Suprapubic skin (tissue), 4 donors: ENCODE results near the gene NPTXR. TPM values are rescaled to one million over a fixed set of nuclear protein-coding genes. Genes with fewer than 3 reads are reported as not detected.

ENCODE experiments used
- DNase-seq, 2 donors: peaks; one replicate each; pipeline ENCODE4 v3.0.0-alpha.2; 2019; ENCODE audit warnings: low spot score in 2 of 2
- H3K27ac ChIP-seq: fragments of 200-600 bp; sonication (generic); one replicate; pipeline ENCODE4 v1.5.1; 2019
- H3K27me3 ChIP-seq: fragments of 200-600 bp; sonication (generic); one replicate; pipeline ENCODE4 v1.5.1; 2019
- H3K36me3 ChIP-seq: fragments of 200-600 bp; sonication (generic); one replicate; pipeline ENCODE4 v1.5.1; 2019
- H3K4me1 ChIP-seq: fragments of 200-600 bp; sonication (generic); one replicate; pipeline ENCODE4 v1.5.1; 2019
- H3K4me3 ChIP-seq: fragments of 200-600 bp; sonication (generic); one replicate; pipeline ENCODE4 v1.5.1; 2019; ENCODE audit warnings: mild to moderate bottlenecking
- H3K9me3 ChIP-seq: fragments of 200-600 bp; sonication (generic); one replicate; pipeline ENCODE4 v1.5.1; 2019
- CTCF ChIP-seq, 2 donors: fragments of 200-600 bp in 1 of 2; fragments of 450-650 bp in 1 of 2; sonication (generic) in 1 of 2; IDR thresholded peaks; one replicate each; pipeline ENCODE4 v1.5.1; 2016 to 2019; ENCODE audit warnings: antibody characterized with exemption in 2 of 2, mild to moderate bottlenecking in 1 of 2, moderate library complexity in 1 of 2
- EP300 ChIP-seq: sonication (generic); formaldehyde crosslinking; IDR thresholded peaks from one replicate; pipeline ENCODE4 v1.6.1; 2017; ENCODE audit warnings: antibody characterized with exemption
- POLR2A ChIP-seq, 2 donors: fragments of 450-650 bp; IDR thresholded peaks; one replicate each; pipeline ENCODE4 v1.6.1; 2017; ENCODE audit warnings: antibody characterized with exemption in 2 of 2, mild to moderate bottlenecking in 2 of 2, moderate library complexity in 2 of 2
- POLR2AphosphoS5 ChIP-seq, 3 donors: sonication (generic); formaldehyde crosslinking; IDR thresholded peaks; one replicate each; pipeline ENCODE4 v1.6.1; 2017; ENCODE audit warnings: antibody characterized with exemption in 3 of 3
- WGBS: methylation state at CpG from one replicate; pipeline ENCODE4 v1.1.5; 2018; 5-methylcytosine and 5-hydroxymethylcytosine counted together
- total RNA-seq, 4 donors: library from RNA; depleted of rRNA; stranded (reverse); fragments of >200 nt; gene quantifications; one replicate each; pipeline ENCODE4 v1.1.0, GENCODE V29; 2016

The NPTXR gene
- total RNA-seq, 4 donors from 2014 or later: 1.0 to 2.4 (median 2.1) TPM

- H3K4me3 ChIP-seq: no peak overlapping the region
- H3K36me3 ChIP-seq: no peaks in the 10 kb centered on the region
- DNase-seq: no peak
- 81% methylated on average over 9 of the region's 9 CpGs for WGBS
- TF ChIP-seq POLR2AphosphoS5 (IDR thresholded peaks at IDR 0.05) (no peak), EP300 (no peak), POLR2A (IDR thresholded peaks at IDR 0.05) (no peak), CTCF (IDR thresholded peaks at IDR 0.05) (no peak)
- no peaks in the 10 kb centered on the region for H3K4me1 ChIP-seq
- H3K9me3 ChIP-seq: no peaks in the 10 kb centered on the region
- H3K27me3 ChIP-seq: peaks cover 15% of the 10 kb centered on the region
- H3K27ac ChIP-seq: no peak overlapping the region
Observed at GRCh38 chr22:38853196-38853651, 9.4 kb upstream of the NPTXR start.

GRCh38 chr22:38852522-38852921 is 8.7 kb upstream of the NPTXR start:
- Histone ChIP-seq H3K27me3 (peaks cover 15% of the 10 kb centered on the region), H3K4me1 (no peaks in the 10 kb centered on the region), H3K27ac (no peak overlapping the region), H3K9me3 (no peaks in the 10 kb centered on the region), H3K4me3 (no peak overlapping the region), H3K36me3 (no peaks in the 10 kb centered on the region)
- WGBS: 94% methylated on average over 1 of the region's 1 CpG
- no peak for TF ChIP-seq CTCF (IDR thresholded peaks at IDR 0.05)
- TF ChIP-seq POLR2AphosphoS5 (IDR thresholded peaks at IDR 0.05): no peak
- TF ChIP-seq POLR2A (IDR thresholded peaks at IDR 0.05): no peak
- no peak for TF ChIP-seq EP300
- no peak for DNase-seq

GRCh38 chr22:38850941-38851849 is 7.4 kb upstream of the NPTXR start:
- Histone ChIP-seq H3K36me3 (no peaks in the 10 kb centered on the region), H3K27ac (no peak overlapping the region), H3K9me3 (no peaks in the 10 kb centered on the region), H3K4me3 (no peak overlapping the region), H3K27me3 (peaks cover 15% of the 10 kb centered on the region), H3K4me1 (no peaks in the 10 kb centered on the region)
- TF ChIP-seq POLR2AphosphoS5 (IDR thresholded peaks at IDR 0.05): no peak
- TF ChIP-seq POLR2A (IDR thresholded peaks at IDR 0.05): no peak
- TF ChIP-seq EP300: no peak
- no peak for TF ChIP-seq CTCF (IDR thresholded peaks at IDR 0.05)
- 34% methylated on average over 11 of the region's 15 CpGs for WGBS
- DNase-seq: no peak

- no peak for TF ChIP-seq POLR2AphosphoS5 (IDR thresholded peaks at IDR 0.05)
- no peak for TF ChIP-seq CTCF (IDR thresholded peaks at IDR 0.05)
- H3K9me3 ChIP-seq: no peaks in the 10 kb centered on the region
- H3K27me3 ChIP-seq: peaks cover 15% of the 10 kb centered on the region
- no peak overlapping the region for H3K4me3 ChIP-seq
- H3K4me1 ChIP-seq: no peaks in the 10 kb centered on the region
- DNase-seq: no peak
- 61% methylated on average over 2 of the region's 2 CpGs for WGBS
- H3K27ac ChIP-seq: no peak overlapping the region
- no peaks in the 10 kb centered on the region for H3K36me3 ChIP-seq
Observed at GRCh38 chr22:38850399-38850798, 6.6 kb upstream of the NPTXR start.

GRCh38 chr22:38849811-38850210 is 6.0 kb upstream of the NPTXR start:
- no peak overlapping the region for H3K27ac ChIP-seq
- no peak for DNase-seq
- TF ChIP-seq CTCF (IDR thresholded peaks at IDR 0.05): no peak
- no peak for TF ChIP-seq EP300
- TF ChIP-seq POLR2A (IDR thresholded peaks at IDR 0.05): no peak
- no peak for TF ChIP-seq POLR2AphosphoS5 (IDR thresholded peaks at IDR 0.05)
- H3K36me3 ChIP-seq: no peaks in the 10 kb centered on the region
- H3K4me1 ChIP-seq: no peaks in the 10 kb centered on the region
- 74% methylated on average over 6 of the region's 6 CpGs for WGBS
- H3K27me3 ChIP-seq: peaks cover 15% of the 10 kb centered on the region
- no peaks in the 10 kb centered on the region for H3K9me3 ChIP-seq
- H3K4me3 ChIP-seq: no peak overlapping the region
